Cardiac atrium fibroblast (primary cell): ENCODE results near the gene ZNHIT1. TPM values are rescaled to one million over a fixed set of nuclear protein-coding genes. Genes with fewer than 3 reads are reported as not detected.

Source experiments
- total RNA-seq: library from RNA; depleted of rRNA; stranded (reverse); fragments of >200 nt; gene quantifications from 2 replicates; pipeline ENCODE4 v1.2.3, GENCODE V29; 2015

The ZNHIT1 gene
- total RNA-seq: 135 and 156 TPM in 2 replicates

DNA sequence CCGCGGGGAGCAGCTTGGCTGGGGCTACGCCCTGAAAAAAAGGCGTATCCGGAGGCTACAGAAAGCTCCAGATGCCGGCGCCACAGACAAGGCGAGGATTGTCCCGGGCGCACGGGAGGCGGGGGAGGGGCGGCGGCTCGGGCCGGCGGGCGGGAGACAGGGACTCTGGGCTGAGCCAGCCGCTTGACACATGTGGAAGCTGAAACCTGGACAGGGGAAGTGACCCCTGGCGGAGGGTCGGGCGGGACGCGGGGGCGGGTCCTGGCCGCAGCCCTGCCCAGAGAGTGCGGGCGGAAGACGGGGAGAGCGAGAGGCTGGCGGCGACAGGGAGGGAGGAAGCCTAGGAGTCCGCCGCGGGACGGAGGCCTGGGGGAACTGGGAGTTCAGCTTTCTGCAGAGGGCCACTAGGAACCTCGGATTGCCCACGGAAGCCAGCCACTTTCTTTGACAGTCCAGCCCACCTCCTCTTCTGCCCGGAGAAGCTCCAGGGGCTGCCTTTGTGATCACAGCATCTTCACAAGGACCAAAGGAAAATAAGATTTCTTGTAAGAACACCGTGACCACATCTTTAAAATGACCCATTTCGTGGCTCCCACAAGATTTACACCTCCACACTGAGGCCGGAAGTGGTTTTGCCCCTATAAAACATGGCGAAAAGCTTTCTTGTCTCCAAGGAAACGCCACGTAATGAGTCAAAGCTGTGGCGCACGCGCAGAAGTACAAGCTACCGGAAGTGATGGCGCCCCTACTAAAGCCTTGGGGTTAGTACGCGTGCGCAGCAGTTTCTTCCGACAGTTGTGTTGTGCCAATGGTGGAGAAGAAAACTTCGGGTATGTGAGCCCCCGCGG is at the start of gene ZNHIT1, which contains the start of gene PLOD3:
Gene ZNHIT1, plus strand, starts transcription at position 778 of the 848 bp plus-strand sequence. Its CDS starts 31 bp downstream, at position 809.
Gene PLOD3, minus strand, starts transcription at position 194 of the 848 bp plus-strand sequence. CDS start 307 bp downstream, outside the sequence.

DNA sequence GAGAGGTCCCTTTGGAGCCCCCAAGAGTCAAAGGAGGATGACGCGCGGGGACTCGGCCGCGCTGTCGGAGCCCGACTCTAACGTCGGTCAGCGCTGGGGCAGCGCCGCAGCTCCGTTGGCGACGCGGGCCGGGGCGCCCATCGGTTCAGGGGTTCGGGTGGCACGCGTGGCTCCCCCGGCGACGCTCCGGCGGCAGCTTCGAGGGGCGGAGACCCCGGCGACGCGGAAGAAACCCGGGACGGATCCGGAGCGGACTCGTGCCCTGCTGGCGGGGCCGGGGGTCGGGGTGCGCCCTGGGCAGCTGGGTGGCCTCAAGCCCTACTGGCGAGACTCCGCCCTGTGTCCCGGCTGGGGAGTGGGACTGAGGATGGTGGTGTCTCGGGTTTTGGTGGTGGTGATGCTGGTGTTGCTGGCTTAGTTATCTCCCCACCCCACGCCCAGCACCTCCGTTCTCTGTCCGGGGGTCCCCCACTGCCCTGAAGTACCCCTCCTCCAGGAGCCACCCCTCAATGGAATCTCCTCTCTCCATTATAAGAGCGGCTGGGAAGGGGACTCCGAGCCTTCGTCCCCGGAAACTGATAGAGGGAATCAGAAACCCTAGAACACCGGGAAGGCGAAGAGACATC is 37.7 kb upstream of the ZNHIT1 start, which contains the start of gene NAT16:
Gene NAT16, minus strand, starts transcription at position 164 of the 626 bp plus-strand sequence. CDS start 5,486 bp downstream, outside the sequence.

DNA sequence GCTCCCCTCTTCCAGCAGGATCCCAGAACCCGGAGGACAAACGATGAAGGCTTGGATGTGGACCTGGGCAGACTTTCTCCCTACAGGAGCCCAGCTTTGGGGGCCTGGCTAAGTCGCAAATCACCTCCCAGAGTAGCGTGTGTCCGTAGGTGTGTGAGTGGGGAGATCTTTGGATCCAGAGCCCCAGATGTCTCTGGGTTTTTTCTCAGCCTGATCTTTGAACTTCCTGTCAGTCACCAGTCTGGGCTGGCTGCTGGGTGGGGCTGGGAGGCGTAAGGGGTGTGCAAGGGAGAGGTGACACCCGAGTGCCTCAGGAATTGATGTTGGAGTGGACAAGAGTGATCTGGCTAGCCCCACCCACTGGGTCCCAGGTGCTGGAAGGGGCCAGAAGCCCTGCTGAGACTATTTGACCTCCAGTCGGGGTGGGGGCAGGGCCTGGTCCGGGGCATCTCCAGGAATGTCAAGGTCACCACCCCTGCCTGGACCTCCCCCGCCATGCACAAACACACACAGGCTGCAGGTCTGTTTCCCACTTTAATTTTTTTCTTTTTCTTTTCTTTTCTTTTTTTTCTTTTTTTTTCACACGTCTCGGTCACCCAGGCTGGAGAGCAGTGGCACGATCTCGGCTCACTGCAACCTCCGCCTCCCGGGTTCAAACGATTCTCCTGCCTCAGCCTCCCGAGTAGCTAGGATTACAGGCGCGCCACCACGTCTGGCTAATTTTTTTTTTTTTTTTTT is 16.9 kb upstream of the ZNHIT1 start, which contains the start of gene MOGAT3:
Gene MOGAT3, minus strand, starts transcription at position 175 of the 738 bp plus-strand sequence. CDS start 182 bp downstream, outside the sequence.

DNA sequence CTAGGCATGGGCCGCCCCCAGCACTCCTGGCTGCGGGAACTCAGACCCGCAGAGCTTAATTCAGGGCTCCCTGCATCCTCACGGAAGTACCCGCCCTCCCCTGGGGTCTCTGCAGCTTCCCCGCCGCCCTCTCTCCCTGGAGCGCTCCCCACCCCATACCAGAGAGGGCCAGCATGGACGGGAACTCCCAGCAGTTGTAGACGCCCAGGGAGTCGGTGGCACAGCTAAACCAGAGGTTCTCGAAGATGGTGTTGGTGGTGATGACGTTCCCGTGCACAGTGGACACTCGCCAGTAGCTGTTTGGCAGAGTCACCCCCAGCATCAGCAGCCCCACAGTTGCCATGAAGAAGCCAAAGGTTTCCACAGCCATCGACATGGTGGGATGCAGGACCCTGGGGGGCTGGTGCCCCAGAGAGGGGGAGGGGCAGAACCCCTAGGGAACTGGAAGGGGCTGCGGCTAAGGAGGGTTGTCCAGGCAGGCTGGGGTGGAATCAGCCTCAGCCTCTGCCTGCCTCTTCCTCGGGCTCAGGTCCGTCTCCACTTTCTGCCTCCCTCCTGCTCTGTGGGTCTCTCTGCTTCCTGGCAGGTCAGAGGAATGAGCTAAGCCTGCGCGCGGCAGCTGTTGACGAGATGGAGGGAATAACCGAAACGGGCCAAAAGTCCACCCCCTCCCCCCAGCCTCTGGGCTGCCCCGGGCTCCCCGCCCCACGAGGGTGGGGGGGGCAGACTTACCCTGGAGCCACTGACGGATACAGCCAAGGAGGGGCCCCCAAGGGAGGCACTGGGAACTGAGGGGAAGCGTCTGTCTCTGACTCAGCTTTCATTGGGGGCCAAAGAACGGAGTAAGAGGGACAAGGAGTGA is 19.5 kb downstream of the ZNHIT1 start, which contains the start of gene CLDN15:
Gene CLDN15, minus strand, starts transcription at position 597 of the 862 bp plus-strand sequence. Its CDS starts 221 bp downstream, at position 376.

GRCh38 chr7:101244375-101245146 is 26.6 kb downstream of the ZNHIT1 start, which contains the start of gene FIS1:
Gene FIS1 (minus strand): TSS chr7:101245081. CDS start chr7:101245004, 77 bp downstream.

Other genes starting within 250 kb of the ZNHIT1 start
- 5.7 TPM in 1 of 2 replicates, not detected in the other for gene MUC12, start 248.6 kb upstream of the ZNHIT1 start, total RNA-seq
- gene MUC17, start 198.1 kb upstream of the ZNHIT1 start, total RNA-seq: not detected in 2 replicates
- 10.8 and 14.7 TPM in 2 replicates for gene TRIM56, start 132.7 kb upstream of the ZNHIT1 start, total RNA-seq
- 2,658 and 2,684 TPM in 2 replicates for gene SERPINE1, start 91.1 kb upstream of the ZNHIT1 start, total RNA-seq
- gene AP1S1, start 63.7 kb upstream of the ZNHIT1 start, total RNA-seq: 128 and 158 TPM in 2 replicates
- 0.18 and 0.65 TPM in 2 replicates for gene VGF, start 52.6 kb upstream of the ZNHIT1 start, total RNA-seq
- not detected in 2 replicates for gene NAT16, start 37.9 kb upstream of the ZNHIT1 start, total RNA-seq
- not detected in 2 replicates for gene MOGAT3, start 17.1 kb upstream of the ZNHIT1 start, total RNA-seq
- 107 and 134 TPM in 2 replicates for gene PLOD3, start 584 bp upstream of the ZNHIT1 start, total RNA-seq
- 4.7 and 7.0 TPM in 2 replicates for gene CLDN15, start 19.6 kb downstream of the ZNHIT1 start, total RNA-seq
- 214 and 222 TPM in 2 replicates for gene FIS1, start 26.9 kb downstream of the ZNHIT1 start, total RNA-seq
- 22.7 and 22.9 TPM in 2 replicates for gene IFT22, start 103.6 kb downstream of the ZNHIT1 start, total RNA-seq
- not detected in 2 replicates for gene COL26A1, start 144.7 kb downstream of the ZNHIT1 start, total RNA-seq